Prostate gland (tissue), 2 donors: ENCODE results near the gene BCR. TPM values are rescaled to one million over a fixed set of nuclear protein-coding genes. Genes with fewer than 3 reads are reported as not detected.

Experiments used
- DNase-seq: peaks from one replicate; pipeline ENCODE4 v3.0.0-alpha.2; 2019; ENCODE audit warnings: low spot score
- H3K27ac ChIP-seq, 2 donors: fragments of 200-600 bp; sonication (generic); 2 replicates each; pipeline ENCODE4 v1.5.1; 2017 to 2019
- H3K27me3 ChIP-seq: fragments of 200-600 bp; sonication (generic); replicated peaks from 2 replicates; pipeline ENCODE4 v1.5.1; 2019; ENCODE audit not compliant: insufficient read depth
- H3K36me3 ChIP-seq, 2 donors: fragments of 200-600 bp; sonication (generic); 1 replicate in 1 of 2; 2 replicates in 1 of 2; pipeline versions ENCODE4 v1.5.1 to v1.8.1; 2017 to 2019
- H3K4me1 ChIP-seq: fragments of 200-600 bp; sonication (generic); replicated peaks from 2 replicates; pipeline ENCODE4 v1.5.1; 2019
- H3K4me3 ChIP-seq, 2 donors: fragments of 200-600 bp; sonication (generic); 2 replicates each; pipeline ENCODE4 v1.5.1; 2017 to 2019
- H3K9me3 ChIP-seq: fragments of 200-600 bp; sonication (generic); 2 replicates; pipeline ENCODE4 v1.5.1; 2017
- CTCF ChIP-seq, 4 experiments: fragments of 200-600 bp in 2 of 4; fragments of 450-650 bp in 2 of 4; sonication (generic) in 2 of 4; IDR thresholded peaks; 1 replicate in 3 of 4; 2 replicates in 1 of 4; pipeline ENCODE4 v1.5.1; 2016 to 2019; ENCODE audit warnings: antibody characterized with exemption in 4 of 4, mild to moderate bottlenecking in 2 of 4, moderate library complexity in 2 of 4
- POLR2A ChIP-seq: fragments of 450-650 bp; IDR thresholded peaks from one replicate; pipeline ENCODE4 v1.6.1; 2016; ENCODE audit warnings: antibody characterized with exemption, mild to moderate bottlenecking
- POLR2AphosphoS5 ChIP-seq: sonication (generic); formaldehyde crosslinking; IDR thresholded peaks from one replicate; pipeline ENCODE4 v1.6.1; 2017; ENCODE audit warnings: antibody characterized with exemption
- WGBS: methylation state at CpG from one replicate; pipeline ENCODE4 v1.1.5; 2018; 5-methylcytosine and 5-hydroxymethylcytosine counted together
- intact Hi-C: fragments of 100-400 bp; cut with DNase I; formaldehyde crosslinking; loops from one replicate; pipeline ENCODE4 v1.14.2; 2022
- total RNA-seq, 2 donors: library from RNA; depleted of rRNA; stranded (reverse); fragments of >200 nt; gene quantifications; one replicate each; pipeline ENCODE4 v1.1.0, GENCODE V29; 2016

The BCR gene
- total RNA-seq, 2 donors from 2014 or later: 32.7 to 88.8 TPM

GRCh38 chr22:23137468-23137867 lies 42.8 kb upstream of the BCR start:
- H3K9me3 ChIP-seq: no peaks in the 10 kb centered on the region
- H3K4me3 ChIP-seq: no peak overlapping the region
- TF ChIP-seq CTCF (IDR thresholded peaks at IDR 0.05) (no peak), POLR2AphosphoS5 (no peak), POLR2A (no peak)
- no peaks in the 10 kb centered on the region for H3K36me3 ChIP-seq
- peak overlapping the region; percentile 20 to 58 for H3K27ac ChIP-seq
- intact Hi-C loops: no loop called here
- H3K4me1 ChIP-seq: no peaks in the 10 kb centered on the region
- WGBS: 39% methylated on average over 3 of the region's 3 CpGs
- no peaks in the 10 kb centered on the region for H3K27me3 ChIP-seq
- DNase-seq: no peak

- 41% methylated on average over 5 of the region's 5 CpGs for WGBS
- no peak for DNase-seq
- Histone ChIP-seq H3K36me3 (no peaks in the 10 kb centered on the region), H3K27me3 (no peaks in the 10 kb centered on the region), H3K27ac (peak overlapping the region; percentile 20 to 58), H3K4me1 (no peaks in the 10 kb centered on the region), H3K9me3 (no peaks in the 10 kb centered on the region), H3K4me3 (no peak overlapping the region)
- intact Hi-C loops: no loop called here
- TF ChIP-seq POLR2AphosphoS5 (no peak), CTCF (IDR thresholded peaks at IDR 0.05) (no peak), POLR2A (no peak)
These were observed 42.3 kb upstream of the BCR start for GRCh38 chr22:23137905-23138561.

- Histone ChIP-seq H3K4me3 (no peak overlapping the region), H3K27me3 (no peaks in the 10 kb centered on the region), H3K27ac (peak overlapping the region; percentile 20 to 58), H3K36me3 (no peaks in the 10 kb centered on the region), H3K4me1 (no peaks in the 10 kb centered on the region), H3K9me3 (no peaks in the 10 kb centered on the region)
- TF ChIP-seq CTCF (IDR thresholded peaks at IDR 0.05) (no peak), POLR2A (no peak), POLR2AphosphoS5 (peak; percentile 52)
- DNase-seq: peak; percentile 52
- WGBS: 74% methylated on average over 12 of the region's 12 CpGs
- intact Hi-C loops: no loop called here
These were observed 41.5 kb upstream of the BCR start for GRCh38 chr22:23138584-23139435.

- no peak for TF ChIP-seq CTCF (IDR thresholded peaks at IDR 0.05)
- TF ChIP-seq POLR2A: no peak
- no peak for TF ChIP-seq POLR2AphosphoS5
- no peaks in the 10 kb centered on the region for H3K36me3 ChIP-seq
- DNase-seq: no peak
- no peak overlapping the region for H3K27ac ChIP-seq
- intact Hi-C loops: no loop called here
- no peaks in the 10 kb centered on the region for H3K9me3 ChIP-seq
- no peak overlapping the region for H3K4me3 ChIP-seq
- peaks cover 3% of the 10 kb centered on the region for H3K4me1 ChIP-seq
- no peaks in the 10 kb centered on the region for H3K27me3 ChIP-seq
These were observed 39.9 kb upstream of the BCR start for GRCh38 chr22:23140385-23140784.
